Endothelial cell of umbilical vein (primary cell): ENCODE results near the gene KCTD5.

Source experiments
- EZH2 ChIP-seq: IDR thresholded peaks from 2 replicates; pipeline ENCODE4 v1.6.1; 2012; ENCODE audit warnings: borderline replicate concordance, low read depth, mild to moderate bottlenecking, moderate library complexity, low read length, inconsistent platforms; ENCODE audit not compliant: severe bottlenecking
- FOS ChIP-seq: IDR thresholded peaks from 2 replicates; pipeline ENCODE4 v1.6.1; 2011; ENCODE audit warnings: mild to moderate bottlenecking, low read length, moderate library complexity, borderline replicate concordance; ENCODE audit not compliant: insufficient read depth
- JUN ChIP-seq: IDR thresholded peaks from 2 replicates; pipeline ENCODE4 v1.6.1; 2011; ENCODE audit warnings: borderline replicate concordance, low read depth; ENCODE audit not compliant: insufficient read length, insufficient read depth
- MYC ChIP-seq: IDR thresholded peaks from one replicate; pipeline ENCODE4 v1.6.1; 2011; ENCODE audit warnings: mild to moderate bottlenecking, low read depth, low read length
- POLR2A ChIP-seq: IDR thresholded peaks from 2 replicates; pipeline ENCODE4 v1.6.1; 2012; ENCODE audit warnings: low read depth, mild to moderate bottlenecking, control low read depth, low read length
- POLR2AphosphoS5 ChIP-seq: IDR thresholded peaks from 2 replicates; pipeline ENCODE4 v1.6.1; 2012; ENCODE audit warnings: low read depth, mild to moderate bottlenecking, control low read depth, low read length, moderate library complexity; ENCODE audit not compliant: insufficient read depth
- TF ChIP-seq, protein P1 (sequence below), 2 donors: IDR thresholded peaks; 1 replicate in 1 of 2; 2 replicates in 1 of 2; pipeline ENCODE4 v1.5.1; 2011; ENCODE audit warnings: low read length in 2 of 2, mild to moderate bottlenecking in 2 of 2, moderate library complexity in 2 of 2, control low read depth in 1 of 2, inconsistent platforms in 1 of 2, low read depth in 1 of 2; ENCODE audit not compliant: insufficient read depth in 1 of 2; ENCODE audit errors: extremely low read depth in 1 of 2

DNA sequence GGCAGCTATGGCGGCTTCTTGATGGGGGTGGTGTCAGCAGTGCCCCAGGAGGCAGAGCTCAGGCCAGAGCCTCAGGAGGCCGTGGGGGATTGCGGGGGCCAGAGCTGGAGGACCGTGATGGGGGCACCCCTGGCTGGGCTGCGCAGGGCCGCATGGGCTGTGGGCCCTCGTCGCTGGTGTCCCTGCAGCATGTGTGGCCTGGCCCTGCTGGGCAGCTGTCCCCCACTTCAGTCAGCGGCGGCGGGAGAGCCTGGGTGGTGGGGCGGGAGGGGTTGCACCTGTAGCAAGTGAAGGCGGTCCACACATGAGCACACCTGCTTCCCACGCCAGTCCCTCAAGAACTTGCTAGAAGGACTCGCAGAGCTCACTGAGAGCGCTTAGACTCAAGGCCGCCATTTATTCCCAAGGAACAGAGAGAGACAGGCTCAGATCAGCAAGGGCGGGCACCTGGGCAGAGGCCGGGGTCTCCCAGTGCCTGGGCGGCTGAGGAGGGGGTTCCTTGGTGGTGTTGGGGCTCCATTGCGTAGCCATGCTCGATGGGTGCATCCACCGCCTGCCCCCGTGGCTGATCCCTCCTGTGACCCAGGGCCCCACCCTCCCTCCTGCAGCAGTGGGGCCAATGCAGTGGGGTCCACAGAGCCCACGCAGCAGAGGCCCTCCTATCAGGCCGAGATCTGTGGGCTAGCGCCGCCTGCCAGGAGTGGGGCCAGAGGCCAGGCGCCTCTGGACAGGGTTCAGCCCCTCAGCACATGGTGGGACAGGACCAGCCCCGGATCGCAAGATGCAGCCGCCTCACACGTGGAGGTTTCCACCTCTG is 22.1 kb downstream of the KCTD5 start:
- no peak for TF ChIP-seq EZH2
- TF ChIP-seq JUN, result no peak
- TF ChIP-seq, protein P1, sequence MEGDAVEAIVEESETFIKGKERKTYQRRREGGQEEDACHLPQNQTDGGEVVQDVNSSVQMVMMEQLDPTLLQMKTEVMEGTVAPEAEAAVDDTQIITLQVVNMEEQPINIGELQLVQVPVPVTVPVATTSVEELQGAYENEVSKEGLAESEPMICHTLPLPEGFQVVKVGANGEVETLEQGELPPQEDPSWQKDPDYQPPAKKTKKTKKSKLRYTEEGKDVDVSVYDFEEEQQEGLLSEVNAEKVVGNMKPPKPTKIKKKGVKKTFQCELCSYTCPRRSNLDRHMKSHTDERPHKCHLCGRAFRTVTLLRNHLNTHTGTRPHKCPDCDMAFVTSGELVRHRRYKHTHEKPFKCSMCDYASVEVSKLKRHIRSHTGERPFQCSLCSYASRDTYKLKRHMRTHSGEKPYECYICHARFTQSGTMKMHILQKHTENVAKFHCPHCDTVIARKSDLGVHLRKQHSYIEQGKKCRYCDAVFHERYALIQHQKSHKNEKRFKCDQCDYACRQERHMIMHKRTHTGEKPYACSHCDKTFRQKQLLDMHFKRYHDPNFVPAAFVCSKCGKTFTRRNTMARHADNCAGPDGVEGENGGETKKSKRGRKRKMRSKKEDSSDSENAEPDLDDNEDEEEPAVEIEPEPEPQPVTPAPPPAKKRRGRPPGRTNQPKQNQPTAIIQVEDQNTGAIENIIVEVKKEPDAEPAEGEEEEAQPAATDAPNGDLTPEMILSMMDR (IDR thresholded peaks at IDR 0.05; ENCODE audit: extremely low read depth in 1 of 2, insufficient read depth in 1 of 2, low read depth in 1 of 2, low read length in 2 of 2), result no peak
- TF ChIP-seq POLR2A, result no peak
- TF ChIP-seq FOS, result no peak
- TF ChIP-seq POLR2AphosphoS5, result no peak
- TF ChIP-seq MYC, result no peak
